Measurements from ENCODE around the gene ANKRD65.
A peak's percentile ranks its signal among the peaks of the same experiment; 100 is the strongest.

The ANKRD65 gene

DNA sequence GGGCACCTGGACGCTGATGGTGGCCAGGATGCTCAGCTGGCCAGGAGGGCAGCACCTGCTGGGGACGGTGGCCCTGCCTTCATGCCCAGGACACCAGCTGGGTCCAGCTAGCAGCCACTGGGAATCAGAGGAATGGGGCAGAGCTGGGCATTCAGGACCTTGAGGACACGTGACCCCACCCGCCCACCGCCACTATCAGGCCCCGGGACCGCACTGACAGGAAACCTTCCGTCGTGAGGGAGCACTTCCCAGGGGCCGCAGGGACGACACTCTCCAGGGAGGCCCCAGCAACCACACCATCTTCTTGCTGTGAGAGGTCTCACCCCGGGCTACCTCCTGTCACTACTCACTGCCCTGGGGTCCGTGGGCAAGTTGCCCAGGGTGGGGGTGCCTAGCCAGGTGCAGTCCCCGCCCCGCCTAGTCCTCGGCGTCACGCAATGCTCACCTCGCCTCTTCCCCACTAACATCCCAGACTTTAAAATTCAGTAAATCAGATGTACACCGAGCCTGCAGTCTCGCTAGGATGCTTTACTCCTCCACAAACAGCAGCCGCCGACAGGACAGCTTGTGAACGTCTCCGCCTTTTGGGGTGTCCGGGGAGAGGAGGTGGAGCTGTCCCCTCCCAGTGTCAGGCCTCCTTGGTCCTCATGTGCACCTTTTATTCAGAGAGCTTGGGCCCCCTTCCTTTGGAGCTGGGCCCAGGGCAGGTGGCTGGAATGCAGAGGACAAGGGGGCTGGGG is 19.4 kb upstream of the ANKRD65 start:
- H4K20me1 ChIP-seq (ENCODE audit: insufficient read depth): no peaks in the 10 kb centered on the region
- no peak overlapping the region for H3K9ac ChIP-seq
- H3K4me2 ChIP-seq: no peak overlapping the region
- TF ChIP-seq, protein P1, sequence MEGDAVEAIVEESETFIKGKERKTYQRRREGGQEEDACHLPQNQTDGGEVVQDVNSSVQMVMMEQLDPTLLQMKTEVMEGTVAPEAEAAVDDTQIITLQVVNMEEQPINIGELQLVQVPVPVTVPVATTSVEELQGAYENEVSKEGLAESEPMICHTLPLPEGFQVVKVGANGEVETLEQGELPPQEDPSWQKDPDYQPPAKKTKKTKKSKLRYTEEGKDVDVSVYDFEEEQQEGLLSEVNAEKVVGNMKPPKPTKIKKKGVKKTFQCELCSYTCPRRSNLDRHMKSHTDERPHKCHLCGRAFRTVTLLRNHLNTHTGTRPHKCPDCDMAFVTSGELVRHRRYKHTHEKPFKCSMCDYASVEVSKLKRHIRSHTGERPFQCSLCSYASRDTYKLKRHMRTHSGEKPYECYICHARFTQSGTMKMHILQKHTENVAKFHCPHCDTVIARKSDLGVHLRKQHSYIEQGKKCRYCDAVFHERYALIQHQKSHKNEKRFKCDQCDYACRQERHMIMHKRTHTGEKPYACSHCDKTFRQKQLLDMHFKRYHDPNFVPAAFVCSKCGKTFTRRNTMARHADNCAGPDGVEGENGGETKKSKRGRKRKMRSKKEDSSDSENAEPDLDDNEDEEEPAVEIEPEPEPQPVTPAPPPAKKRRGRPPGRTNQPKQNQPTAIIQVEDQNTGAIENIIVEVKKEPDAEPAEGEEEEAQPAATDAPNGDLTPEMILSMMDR (conservative IDR thresholded peaks at IDR 0.05; ENCODE audit: low read depth, low read length): no peak
- H3K27me3 ChIP-seq (ENCODE audit: insufficient read depth, low read depth): peaks cover 53% of the 10 kb centered on the region; the same call in 1 of the 2 replicates
- H3K27ac ChIP-seq: no peak overlapping the region
- no peaks in the 10 kb centered on the region for H3K36me3 ChIP-seq (ENCODE audit: insufficient read depth)
- H3K4me1 ChIP-seq (ENCODE audit: low read depth, poor library complexity, severe bottlenecking): no peaks in the 10 kb centered on the region
- H3K4me3 ChIP-seq (IDR thresholded peaks at IDR 0.05; ENCODE audit: insufficient read depth, low read depth, low read length): no peak overlapping the region
- H3K79me2 ChIP-seq (ENCODE audit: insufficient read depth, low read depth): no peaks in the 10 kb centered on the region
- H2AFZ ChIP-seq (ENCODE audit: low read depth): peak overlapping the region; percentile 58

DNA sequence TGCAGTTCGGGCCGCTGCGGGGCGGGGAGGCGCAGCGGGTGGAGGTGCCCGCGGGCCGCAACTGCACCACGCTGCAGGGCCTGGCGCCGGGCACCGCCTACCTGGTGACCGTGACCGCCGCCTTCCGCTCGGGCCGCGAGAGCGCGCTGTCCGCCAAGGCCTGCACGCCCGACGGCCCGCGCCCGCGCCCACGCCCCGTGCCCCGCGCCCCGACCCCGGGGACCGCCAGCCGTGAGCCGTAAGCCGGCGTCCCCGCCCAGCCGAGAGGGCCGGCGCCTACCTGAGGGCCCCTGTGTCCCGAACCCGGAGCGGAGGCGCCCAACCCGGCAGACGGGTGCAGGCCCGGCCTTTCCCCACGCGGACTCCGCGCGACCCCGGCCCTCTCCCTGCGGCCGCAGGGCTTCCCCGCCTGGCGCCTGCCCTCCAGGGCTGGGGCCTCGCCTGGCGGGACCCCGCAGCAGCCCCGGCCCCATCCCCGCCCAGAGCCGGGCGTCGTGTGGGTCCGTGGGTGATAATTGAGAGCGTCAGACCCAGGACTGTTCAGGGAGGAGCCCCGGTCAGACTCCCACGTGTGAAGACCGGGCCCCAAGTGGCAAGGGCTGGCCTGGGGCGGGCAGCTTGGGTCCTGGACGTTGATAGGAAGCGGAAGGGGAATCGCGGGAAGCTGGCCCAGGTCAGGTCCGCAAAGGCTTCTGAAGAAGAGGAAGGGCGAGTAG is 18.6 kb upstream of the ANKRD65 start:
- Histone ChIP-seq H4K20me1 (ENCODE audit: insufficient read depth) (no peaks in the 10 kb centered on the region), H3K9ac (no peak overlapping the region)

DNA sequence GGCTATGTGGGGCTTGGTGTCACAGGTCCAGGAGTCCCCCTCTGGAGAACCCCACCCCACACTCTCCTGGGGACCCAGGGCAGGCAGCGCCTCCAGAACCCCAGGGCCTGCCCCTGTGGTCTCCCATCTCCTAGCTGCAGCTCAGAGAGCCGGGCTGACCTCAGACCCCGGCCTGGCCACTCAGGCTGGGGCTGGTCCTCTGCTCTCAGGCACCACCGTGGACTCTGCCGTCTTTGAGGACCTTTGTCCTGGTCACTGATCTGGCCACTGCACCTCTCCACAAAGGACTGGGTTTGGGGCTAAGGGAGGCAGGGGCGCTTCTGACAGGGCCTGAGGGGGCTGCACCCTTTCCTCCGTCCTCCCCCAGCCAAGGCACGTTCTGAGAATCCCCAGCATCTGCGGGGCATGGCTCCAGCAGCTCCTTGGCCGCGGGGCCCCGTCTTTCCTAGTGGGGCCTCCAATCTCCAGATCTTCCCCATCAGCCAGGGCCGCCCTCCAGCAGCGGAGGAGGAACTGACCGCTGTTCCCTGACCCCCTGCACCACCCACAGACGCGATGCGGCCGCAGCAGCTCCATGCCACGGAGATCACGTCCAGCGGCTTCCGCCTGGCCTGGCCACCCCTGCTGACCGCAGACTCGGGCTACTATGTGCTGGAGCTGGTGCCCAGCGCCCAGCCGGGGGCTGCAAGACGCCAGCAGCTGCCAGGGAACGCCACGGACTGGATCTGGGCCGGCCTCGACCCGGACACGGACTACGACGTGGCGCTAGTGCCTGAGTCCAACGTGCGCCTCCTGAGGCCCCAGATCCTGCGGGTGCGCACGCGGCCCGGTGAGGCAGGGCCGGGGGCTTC is 17.7 kb upstream of the ANKRD65 start:
- Histone ChIP-seq H3K9ac (no peak overlapping the region), H3K4me1 (ENCODE audit: low read depth, poor library complexity, severe bottlenecking) (no peaks in the 10 kb centered on the region), H3K4me2 (no peak overlapping the region), H3K27ac (no peak overlapping the region), H3K4me3 (IDR thresholded peaks at IDR 0.05; ENCODE audit: insufficient read depth, low read depth, low read length) (no peak overlapping the region), H3K36me3 (ENCODE audit: insufficient read depth) (no peaks in the 10 kb centered on the region), H3K27me3 (ENCODE audit: insufficient read depth, low read depth) (peaks cover 60% of the 10 kb centered on the region), H4K20me1 (ENCODE audit: insufficient read depth) (no peaks in the 10 kb centered on the region), H2AFZ (ENCODE audit: low read depth) (no peak overlapping the region), H3K79me2 (ENCODE audit: insufficient read depth, low read depth) (no peaks in the 10 kb centered on the region)
- TF ChIP-seq, protein P1 (conservative IDR thresholded peaks at IDR 0.05; ENCODE audit: low read depth, low read length): no peak

More for the DNA sequence above, 18.6 kb upstream of the ANKRD65 start:
- Histone ChIP-seq H3K27me3 (ENCODE audit: insufficient read depth, low read depth) (peaks cover 59% of the 10 kb centered on the region), H3K79me2 (ENCODE audit: insufficient read depth, low read depth) (no peaks in the 10 kb centered on the region), H3K27ac (no peak overlapping the region), H3K4me2 (no peak overlapping the region), H3K4me3 (IDR thresholded peaks at IDR 0.05; ENCODE audit: insufficient read depth, low read depth, low read length) (no peak overlapping the region), H2AFZ (ENCODE audit: low read depth) (no peak overlapping the region), H3K4me1 (ENCODE audit: low read depth, poor library complexity, severe bottlenecking) (no peaks in the 10 kb centered on the region), H3K36me3 (ENCODE audit: insufficient read depth) (no peaks in the 10 kb centered on the region)
- TF ChIP-seq, protein P1 (conservative IDR thresholded peaks at IDR 0.05; ENCODE audit: low read depth, low read length): no peak

DNA sequence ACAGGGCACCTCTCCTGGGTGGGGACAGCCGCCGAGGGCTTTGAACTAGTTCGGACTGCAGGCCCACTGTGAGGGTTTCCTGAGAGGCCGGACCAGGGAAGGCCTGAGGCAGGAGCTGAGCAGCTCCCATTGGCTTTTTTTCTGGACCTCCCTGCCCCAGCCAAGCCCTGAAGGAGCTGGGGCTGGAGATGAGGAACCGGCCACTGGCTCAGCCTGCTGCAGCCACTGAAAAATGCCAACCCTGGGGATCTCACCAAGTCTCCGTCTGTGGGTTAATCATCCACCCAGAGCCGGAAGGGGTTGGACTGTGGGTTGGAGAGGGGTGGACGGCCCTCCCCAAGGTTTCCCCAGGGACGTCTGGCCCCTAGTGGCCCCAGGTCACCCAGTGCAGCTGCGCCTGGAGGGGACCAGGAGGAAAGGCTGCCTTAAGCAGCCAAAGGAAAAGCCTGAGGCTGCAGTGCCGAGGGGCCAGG is 16.9 kb upstream of the ANKRD65 start:
- Histone ChIP-seq H3K27ac (no peak overlapping the region), H3K36me3 (ENCODE audit: insufficient read depth) (no peaks in the 10 kb centered on the region), H4K20me1 (ENCODE audit: insufficient read depth) (no peaks in the 10 kb centered on the region), H3K79me2 (ENCODE audit: insufficient read depth, low read depth) (no peaks in the 10 kb centered on the region), H3K4me1 (ENCODE audit: low read depth, poor library complexity, severe bottlenecking) (no peaks in the 10 kb centered on the region), H3K4me3 (IDR thresholded peaks at IDR 0.05; ENCODE audit: insufficient read depth, low read depth, low read length) (no peak overlapping the region), H3K27me3 (ENCODE audit: insufficient read depth, low read depth) (peaks cover 60% of the 10 kb centered on the region), H2AFZ (ENCODE audit: low read depth) (no peak overlapping the region), H3K9ac (no peak overlapping the region), H3K4me2 (no peak overlapping the region)
- TF ChIP-seq, protein P1 (conservative IDR thresholded peaks at IDR 0.05; ENCODE audit: low read depth, low read length): no peak

All from KMS-11 (cell line).